HEK293 (cell line): ENCODE measurements around the gene FOXRED1.

Source experiments
- CTCF ChIA-PET: fragments of 350-600 bp; formaldehyde crosslinking; extraction: SDS; loops from one replicate; lab custom pipeline; 2021; ENCODE audit warnings: antibody characterized with exemption; lab: Yijun Ruan, JAX
- POLR2A ChIA-PET: fragments of 300-600 bp; formaldehyde crosslinking; extraction: SDS; loops from one replicate; lab custom pipeline; 2020; ENCODE audit warnings: antibody characterized with exemption, inconsistent platforms; lab: Yijun Ruan, JAX
- H3K27ac ChIP-seq: fragments of 200-500 bp; sonication (Bioruptor generic); 2 replicates; pipeline ENCODE4 v1.5.1; 2014; ENCODE audit warnings: low read depth, low read length, control low read depth, inconsistent platforms; ENCODE audit errors: extremely low read depth
- H3K36me3 ChIP-seq, 2 experiments: fragments of 200-500 bp in 1 of 2; sonication (Bioruptor generic) in 1 of 2; 1 replicate in 1 of 2; 2 replicates in 1 of 2; pipeline ENCODE4 v1.5.1; 2014 to 2017; ENCODE audit warnings: inconsistent platforms in 2 of 2, low read length in 2 of 2; ENCODE audit not compliant: control insufficient read depth in 2 of 2, insufficient read depth in 1 of 2
- H3K4me1 ChIP-seq: fragments of 200-500 bp; sonication (Bioruptor generic); 2 replicates; pipeline ENCODE4 v1.5.1; 2014; ENCODE audit warnings: mild to moderate bottlenecking, low read length, inconsistent platforms; ENCODE audit not compliant: control insufficient read depth, insufficient read depth
- H3K4me3 ChIP-seq: 2 replicates; pipeline ENCODE4 v1.5.1; 2011; ENCODE audit warnings: low read depth, mild to moderate bottlenecking, control low read depth, low read length, moderate library complexity
- H3K9me3 ChIP-seq: fragments of 200-500 bp; sonication (Bioruptor generic); 2 replicates; pipeline ENCODE4 v1.5.1; 2014; ENCODE audit warnings: low read depth, low read length, inconsistent platforms; ENCODE audit not compliant: control insufficient read depth, insufficient read depth
- GLI2 ChIP-seq: fragments of 450-650 bp; formaldehyde crosslinking; IDR thresholded peaks from 2 replicates; pipeline ENCODE4; 2017; ENCODE audit warnings: missing biosample characterization, missing genetic modification characterization, low read depth, borderline replicate concordance
- GLI4 ChIP-seq: fragments of 450-650 bp; formaldehyde crosslinking; IDR thresholded peaks from 2 replicates; pipeline ENCODE4 v1.5.1; 2016; ENCODE audit warnings: missing biosample characterization, missing genetic modification characterization
- GLIS2 ChIP-seq: fragments of 450-650 bp; formaldehyde crosslinking; IDR thresholded peaks from 2 replicates; pipeline ENCODE4 v1.5.1; 2016; ENCODE audit warnings: missing biosample characterization, missing genetic modification characterization
- IKZF3 ChIP-seq: fragments of 450-650 bp; IDR thresholded peaks from 2 replicates; pipeline ENCODE4 v1.5.0; 2018; ENCODE audit warnings: missing biosample characterization, mild to moderate bottlenecking, missing genetic modification characterization, moderate library complexity
- KLF8 ChIP-seq: fragments of 450-650 bp; formaldehyde crosslinking; IDR thresholded peaks from 2 replicates; pipeline ENCODE4 v1.5.1; 2016; ENCODE audit warnings: missing biosample characterization, missing genetic modification characterization
- MEIS1 ChIP-seq: sonication (generic); formaldehyde crosslinking; IDR thresholded peaks from 2 replicates; pipeline ENCODE4 v1.8.1; 2022; ENCODE audit warnings: missing genetic modification reagents, mild to moderate bottlenecking, borderline replicate concordance
- OSR2 ChIP-seq: fragments of 450-650 bp; formaldehyde crosslinking; IDR thresholded peaks from 2 replicates; pipeline ENCODE4 v1.5.1; 2016; ENCODE audit warnings: missing biosample characterization, missing genetic modification characterization
- PRDM4 ChIP-seq: fragments of 450-650 bp; formaldehyde crosslinking; IDR thresholded peaks from 2 replicates; pipeline ENCODE4 v1.5.1; 2017; ENCODE audit warnings: missing biosample characterization, missing genetic modification characterization
- SCRT2 ChIP-seq: fragments of 450-650 bp; formaldehyde crosslinking; IDR thresholded peaks from 2 replicates; pipeline ENCODE4 v1.5.1; 2016; ENCODE audit warnings: missing biosample characterization, missing genetic modification characterization
- ZBTB21 ChIP-seq: fragments of 450-650 bp; formaldehyde crosslinking; IDR thresholded peaks from 2 replicates; pipeline ENCODE4 v1.5.1; 2017; ENCODE audit warnings: missing biosample characterization, missing genetic modification characterization
- ZBTB8A ChIP-seq: fragments of 450-650 bp; formaldehyde crosslinking; IDR thresholded peaks from 2 replicates; pipeline ENCODE4 v1.5.1; 2016; ENCODE audit warnings: missing biosample characterization, missing genetic modification characterization
- ZNF121 ChIP-seq: fragments of 450-650 bp; formaldehyde crosslinking; IDR thresholded peaks from 2 replicates; pipeline ENCODE4 v1.5.1; 2016; ENCODE audit warnings: missing biosample characterization, missing genetic modification characterization
- ZNF132 ChIP-seq: fragments of 450-650 bp; formaldehyde crosslinking; IDR thresholded peaks from 2 replicates; pipeline ENCODE4 v1.5.1; 2017; ENCODE audit warnings: missing biosample characterization, missing genetic modification characterization, borderline replicate concordance
- ZNF146 ChIP-seq: fragments of 450-650 bp; formaldehyde crosslinking; IDR thresholded peaks from 2 replicates; pipeline ENCODE4 v1.5.1; 2016; ENCODE audit warnings: missing biosample characterization, missing genetic modification characterization
- ZNF2 ChIP-seq: fragments of 450-650 bp; formaldehyde crosslinking; IDR thresholded peaks from 2 replicates; pipeline ENCODE4 v1.5.1; 2016; ENCODE audit warnings: missing biosample characterization, missing genetic modification characterization
- ZNF24 ChIP-seq: fragments of 450-650 bp; formaldehyde crosslinking; IDR thresholded peaks from 2 replicates; pipeline ENCODE4 v1.5.1; 2016; ENCODE audit warnings: missing biosample characterization, missing genetic modification characterization
- ZNF274 ChIP-seq, 2 experiments: fragments of 200-500 bp in 1 of 2; fragments of 450-650 bp in 1 of 2; sonication (Bioruptor generic) in 1 of 2; formaldehyde crosslinking in 1 of 2; IDR thresholded peaks; 2 replicates each; pipeline versions ENCODE4 v1.5.1 to v1.6.1; 2014 to 2016; ENCODE audit warnings: borderline replicate concordance in 1 of 2, inconsistent platforms in 1 of 2, low read length in 1 of 2, missing biosample characterization in 1 of 2, missing genetic modification characterization in 1 of 2
- ZNF280C ChIP-seq: fragments of 450-650 bp; formaldehyde crosslinking; IDR thresholded peaks from 2 replicates; pipeline ENCODE4 v1.5.1; 2016; ENCODE audit warnings: missing biosample characterization, missing genetic modification characterization
- ZNF621 ChIP-seq: fragments of 450-650 bp; formaldehyde crosslinking; IDR thresholded peaks from 2 replicates; pipeline ENCODE4 v1.5.1; 2017; ENCODE audit warnings: missing biosample characterization, missing genetic modification characterization
- ZNF692 ChIP-seq: fragments of 450-650 bp; formaldehyde crosslinking; IDR thresholded peaks from 2 replicates; pipeline ENCODE4 v1.5.1; 2016; ENCODE audit warnings: missing biosample characterization, missing genetic modification characterization
- ZNF76 ChIP-seq: fragments of 450-650 bp; formaldehyde crosslinking; IDR thresholded peaks from 2 replicates; pipeline ENCODE4; 2016; ENCODE audit warnings: low read depth, missing biosample characterization, missing genetic modification characterization, borderline replicate concordance
- ZNF776 ChIP-seq: fragments of 450-650 bp; formaldehyde crosslinking; IDR thresholded peaks from 2 replicates; pipeline ENCODE4 v1.5.0; 2017; ENCODE audit warnings: missing biosample characterization, missing genetic modification characterization, borderline replicate concordance
- ZNF843 ChIP-seq: fragments of 450-650 bp; formaldehyde crosslinking; IDR thresholded peaks from 2 replicates; pipeline ENCODE4 v1.5.1; 2016; ENCODE audit warnings: missing biosample characterization, missing genetic modification characterization

The FOXRED1 gene

GRCh38 chr11:126311401-126312291, 42.7 kb downstream of the FOXRED1 start (continued):
- no peak for TF ChIP-seq GLI4 (tag by site-specific recombination)

GRCh38 chr11:126312961-126313360, 44.0 kb downstream of the FOXRED1 start:
- CTCF ChIA-PET, result interaction anchor here (0.9 to 6.9 kb wide), 3 partner anchors 57 to 166 kb away, joined by 4 to 69 read pairs (median 13); no protein-coding TSS in a partner anchor

GRCh38 chr11:126313826-126314225, 44.9 kb downstream of the FOXRED1 start:
- CTCF ChIA-PET, result no interaction called here
- Histone ChIP-seq H3K4me3 (no peak overlapping the region), H3K27ac (no peak overlapping the region), H3K36me3 (peaks cover 0 to 3% of the 10 kb centered on the region in 2 experiments; a peak in 1 of 3 replicates), H3K9me3 (no peaks in the 10 kb centered on the region), H3K4me1 (peaks cover 9% of the 10 kb centered on the region)
- POLR2A ChIA-PET, result interaction anchor here (0.6 kb wide), 1 partner anchor 407 kb away, joined by 4 read pairs; no protein-coding TSS in a partner anchor
- TF ChIP-seq ZNF146 (tag by site-specific recombination), result no peak
- no peak for TF ChIP-seq ZNF692 (tag by site-specific recombination)
- no peak for TF ChIP-seq ZNF76 (tag by site-specific recombination)
- TF ChIP-seq KLF8 (tag by site-specific recombination), result no peak
- TF ChIP-seq IKZF3 (tag by site-specific recombination), result no peak
- TF ChIP-seq GLI2 (tag by site-specific recombination), result no peak
- TF ChIP-seq GLIS2 (tag by site-specific recombination), result no peak
- TF ChIP-seq ZNF776 (tag by site-specific recombination), result no peak
- no peak for TF ChIP-seq ZNF2 (tag by site-specific recombination)
- no peak for TF ChIP-seq ZNF121 (tag by site-specific recombination)
- no peak for TF ChIP-seq SCRT2 (tag by site-specific recombination)
- TF ChIP-seq ZNF843 (tag by site-specific recombination), result no peak
- no peak for TF ChIP-seq ZNF132

More at GRCh38 chr11:126312961-126313360, 44.0 kb downstream of the FOXRED1 start:
- Histone ChIP-seq H3K4me1 (peaks cover 8% of the 10 kb centered on the region), H3K36me3 (peaks cover 0 to 3% of the 10 kb centered on the region in 2 experiments; a peak in 1 of 3 replicates), H3K9me3 (no peaks in the 10 kb centered on the region), H3K27ac (no peak overlapping the region), H3K4me3 (no peak overlapping the region)
- TF ChIP-seq OSR2 (tag by site-specific recombination) (no peak), ZNF76 (tag by site-specific recombination) (no peak), ZBTB21 (no peak), ZNF24 (tag by site-specific recombination) (no peak), ZBTB8A (no peak), ZNF280C (no peak), ZNF621 (tag by site-specific recombination) (no peak), PRDM4 (tag by site-specific recombination) (no peak), IKZF3 (tag by site-specific recombination) (no peak), MEIS1 (CRISPR knock-in tag) (no peak), ZNF274 (IDR thresholded peaks at IDR 0.05; ENCODE audit: low read length) (no peak), ZNF274 (tag by site-specific recombination; IDR thresholded peaks at IDR 0.05; ENCODE audit: borderline replicate concordance) (no peak), ZNF2 (tag by site-specific recombination) (no peak)
- POLR2A ChIA-PET, result no interaction called here
